Astrocyte of the cerebellum (primary cell): ENCODE data around the gene PCDHB13.
"Not testable (repeated sequence)": the region's sequence is repeated elsewhere in the genome, so short reads cannot be mapped to it uniquely, and the experiment has no call there.

Experiments
- DNase-seq: peaks from one replicate; pipeline ENCODE4 v3.0.0-alpha.2; 2011; ENCODE audit warnings: low read depth
- H3K4me3 ChIP-seq: 2 replicates; pipeline ENCODE4 v1.5.1; 2011; ENCODE audit warnings: mild to moderate bottlenecking, low read depth, low read length, moderate library complexity
- CTCF ChIP-seq: IDR thresholded peaks from 2 replicates; pipeline ENCODE4 v1.5.1; 2012; ENCODE audit warnings: low read length, low read depth, moderate library complexity, mild to moderate bottlenecking; ENCODE audit errors: missing control alignments
- in situ Hi-C: cut with HindIII; loops from 2 replicates; pipeline ENCODE4 v1.10.0; 2017; ENCODE audit warnings: low sequenced_read_pairs

PCDHB13 gene

DNA sequence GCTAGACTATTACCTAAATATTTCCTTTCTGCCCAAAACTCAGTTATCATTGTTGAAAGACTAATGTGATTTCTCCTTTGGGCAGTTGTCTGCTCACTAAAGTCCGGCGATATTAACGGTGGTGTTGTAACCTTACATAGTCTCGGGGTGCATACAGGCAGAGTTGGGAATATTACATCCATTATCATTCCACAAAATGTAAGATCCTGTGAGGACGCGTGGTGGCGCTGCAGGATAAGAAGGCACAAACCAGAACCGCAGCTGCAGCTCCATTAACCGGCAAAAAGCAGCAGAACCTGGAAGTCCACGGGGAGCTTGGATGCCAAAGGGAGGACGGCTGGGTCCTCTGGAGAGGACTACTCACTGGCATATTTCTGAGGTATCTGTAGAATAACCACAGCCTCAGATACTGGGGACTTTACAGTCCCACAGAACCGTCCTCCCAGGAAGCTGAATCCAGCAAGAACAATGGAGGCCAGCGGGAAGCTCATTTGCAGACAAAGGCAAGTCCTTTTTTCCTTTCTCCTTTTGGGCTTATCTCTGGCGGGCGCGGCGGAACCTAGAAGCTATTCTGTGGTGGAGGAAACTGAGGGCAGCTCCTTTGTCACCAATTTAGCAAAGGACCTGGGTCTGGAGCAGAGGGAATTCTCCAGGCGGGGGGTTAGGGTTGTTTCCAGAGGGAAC is at the start of gene PCDHB13:
Gene PCDHB13 (plus strand): TSS at position 264 of the 684 bp plus-strand sequence. CDS start 205 bp downstream, at position 469.
- H3K4me3 ChIP-seq, in situ Hi-C loops, DNase-seq: not testable (repeated sequence)

DNA sequence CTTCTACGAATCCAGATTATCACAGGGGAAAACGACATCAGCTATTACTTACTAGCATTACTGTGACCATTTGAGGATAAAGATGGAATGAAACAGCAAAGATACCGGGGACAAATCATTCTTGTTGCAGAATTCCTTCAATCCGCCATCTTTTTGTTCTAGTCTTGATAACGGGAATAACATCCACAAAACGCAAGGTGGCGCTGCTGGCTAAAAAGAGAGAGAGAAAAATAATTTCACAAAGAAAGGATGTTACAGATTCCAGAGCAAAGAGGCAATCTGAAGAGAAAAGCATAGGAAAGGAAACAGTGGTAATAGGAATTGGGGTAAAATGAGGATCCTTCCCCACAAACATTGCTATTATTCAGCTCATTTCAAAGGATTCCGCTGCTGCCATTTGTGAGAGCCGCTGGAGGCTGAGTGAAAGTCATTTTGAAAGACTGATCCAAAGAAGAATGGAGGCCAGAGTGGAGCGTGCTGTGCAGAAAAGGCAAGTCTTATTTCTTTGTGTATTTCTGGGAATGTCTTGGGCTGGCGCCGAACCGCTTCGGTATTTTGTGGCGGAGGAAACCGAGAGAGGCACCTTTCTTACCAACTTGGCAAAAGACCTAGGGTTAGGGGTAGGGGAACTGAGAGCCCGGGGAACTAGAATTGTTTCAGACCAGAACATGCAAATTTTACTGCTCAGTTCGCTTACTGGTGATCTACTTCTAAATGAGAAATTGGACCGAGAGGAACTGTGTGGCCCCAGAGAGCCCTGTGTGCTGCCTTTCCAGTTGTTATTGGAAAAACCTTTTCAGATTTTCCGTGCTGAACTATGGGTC is 41.1 kb upstream of the PCDHB13 start, which contains the start of gene PCDHB7:
Gene PCDHB7 (plus strand): TSS at position 264 of the 824 bp plus-strand sequence. CDS start 192 bp downstream, at position 456.
- no peak within 1 kb of the TSS for H3K4me3 ChIP-seq
- TF ChIP-seq CTCF = peak; percentile 31
- DNase-seq = no peak
- in situ Hi-C loops = no loop called here

GRCh38 chr5:141174291-141175104 is 39.2 kb upstream of the PCDHB13 start:
- in situ Hi-C loops, H3K4me3 ChIP-seq, DNase-seq: not testable (repeated sequence)

GRCh38 chr5:141175933-141176332 is 37.8 kb upstream of the PCDHB13 start:
- TF ChIP-seq CTCF = no peak
- in situ Hi-C loops = no loop called here
- no peak overlapping the region for H3K4me3 ChIP-seq
- no peak for DNase-seq

DNA sequence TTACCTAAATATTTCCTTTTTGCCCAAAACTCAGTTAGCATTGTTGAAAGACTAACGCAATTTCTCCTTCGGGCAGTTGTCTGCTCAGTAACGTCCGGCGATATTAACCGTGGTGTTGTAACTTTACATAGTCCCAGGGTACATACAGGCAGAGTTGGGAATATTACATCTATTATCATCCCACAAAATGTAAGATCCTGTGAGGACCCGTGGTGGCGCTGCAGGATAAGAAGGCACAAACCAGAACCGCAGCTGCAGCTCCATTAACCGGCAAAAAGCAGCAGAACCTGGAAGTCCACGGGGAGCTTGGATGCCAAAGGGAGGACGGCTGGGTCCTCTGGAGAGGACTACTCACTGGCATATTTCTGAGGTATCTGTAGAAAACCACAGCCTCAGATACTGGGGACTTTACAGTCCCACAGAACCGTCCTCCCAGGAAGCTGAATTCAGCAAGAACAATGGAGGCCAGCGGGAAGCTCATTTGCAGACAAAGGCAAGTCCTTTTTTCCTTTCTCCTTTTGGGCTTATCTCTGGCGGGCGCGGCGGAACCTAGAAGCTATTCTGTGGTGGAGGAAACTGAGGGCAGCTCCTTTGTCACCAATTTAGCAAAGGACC is 36.0 kb upstream of the PCDHB13 start, which contains the start of gene PCDHB8:
Gene PCDHB8 (plus strand): TSS at position 214 of the 615 bp plus-strand sequence. CDS start 245 bp downstream, at position 459.
- H3K4me3 ChIP-seq, in situ Hi-C loops, DNase-seq: not testable (repeated sequence)

GRCh38 chr5:141179371-141179770 is 34.3 kb upstream of the PCDHB13 start:
- in situ Hi-C loops, DNase-seq, H3K4me3 ChIP-seq: not testable (repeated sequence)

DNA sequence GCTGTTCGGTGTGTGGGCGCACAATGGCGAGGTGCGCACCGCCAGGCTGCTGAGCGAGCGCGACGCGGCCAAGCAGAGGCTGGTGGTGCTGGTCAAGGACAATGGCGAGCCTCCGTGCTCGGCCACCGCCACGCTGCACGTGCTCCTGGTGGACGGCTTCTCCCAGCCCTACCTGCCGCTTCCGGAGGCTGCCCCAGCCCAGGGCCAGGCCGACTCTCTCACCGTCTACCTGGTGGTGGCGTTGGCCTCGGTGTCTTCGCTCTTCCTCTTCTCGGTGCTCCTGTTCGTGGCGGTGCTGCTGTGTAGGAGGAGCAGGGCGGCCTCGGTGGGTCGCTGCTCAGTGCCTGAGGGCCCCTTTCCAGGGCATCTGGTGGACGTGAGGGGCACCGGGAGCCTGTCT is 33.8 kb upstream of the PCDHB13 start:
- in situ Hi-C loops, H3K4me3 ChIP-seq, DNase-seq: not testable (repeated sequence)

- no peak overlapping the region for H3K4me3 ChIP-seq
- no peak for TF ChIP-seq CTCF
- no peak for DNase-seq
- in situ Hi-C loops = no loop called here
Observed at GRCh38 chr5:141180313-141180712, 33.4 kb upstream of the PCDHB13 start.
